ENCODE measurements around the gene EIF4EBP2.

Gene EIF4EBP2

GRCh38 chr10:70404036-70404786 lies at the start of gene EIF4EBP2:
TSS of gene EIF4EBP2 (plus strand) at chr10:70404145. CDS start at chr10:70404402, 257 bp downstream.
- FAIRE-seq (no peak), DNase-seq (ENCODE audit: insufficient read length, low spot score) (peak; percentile 43)
- no peak for TF ChIP-seq CTCF (IDR thresholded peaks at IDR 0.05; ENCODE audit: insufficient read depth, missing control alignments)

GRCh38 chr10:70354556-70354955 lies 49.4 kb upstream of the EIF4EBP2 start:
- no peak for TF ChIP-seq CTCF (IDR thresholded peaks at IDR 0.05; ENCODE audit: insufficient read depth, missing control alignments)
- FAIRE-seq (no peak), DNase-seq (ENCODE audit: insufficient read length, low spot score) (no peak)

- FAIRE-seq (no peak), DNase-seq (ENCODE audit: insufficient read length, low spot score) (no peak)
- no peak for TF ChIP-seq CTCF (IDR thresholded peaks at IDR 0.05; ENCODE audit: insufficient read depth, missing control alignments)
Observed at GRCh38 chr10:70355051-70356021, 48.6 kb upstream of the EIF4EBP2 start.

GRCh38 chr10:70357565-70357964 lies 46.4 kb upstream of the EIF4EBP2 start:
- DNase-seq (ENCODE audit: insufficient read length, low spot score) (no peak), FAIRE-seq (no peak)
- TF ChIP-seq CTCF (IDR thresholded peaks at IDR 0.05; ENCODE audit: insufficient read depth, missing control alignments), result no peak

- TF ChIP-seq CTCF (IDR thresholded peaks at IDR 0.05; ENCODE audit: insufficient read depth, missing control alignments), result no peak
- no peak for FAIRE-seq
Observed at GRCh38 chr10:70358446-70358845, 45.5 kb upstream of the EIF4EBP2 start.

GRCh38 chr10:70359017-70359550 lies 44.9 kb upstream of the EIF4EBP2 start:
- no peak for TF ChIP-seq CTCF (IDR thresholded peaks at IDR 0.05; ENCODE audit: insufficient read depth, missing control alignments)
- FAIRE-seq (no peak), DNase-seq (ENCODE audit: insufficient read length, low spot score) (no peak)

More at GRCh38 chr10:70358446-70358845, 45.5 kb upstream of the EIF4EBP2 start:
- no peak for DNase-seq (ENCODE audit: insufficient read length, low spot score)

Data from D721Med (cell line).